Activated T-helper 17 cell treated with anti-CD3 and anti-CD28 coated beads, Interleukin-2, amount 50 U/mL, for 72 hours (primary cell): ENCODE data around the gene SMOC2. TPM values are rescaled to one million over a fixed set of nuclear protein-coding genes. Genes with fewer than 3 reads are reported as not detected.

Experiments
- ATAC-seq: fragments of 150-1000 bp; cut with Tn5 transposase; replicated peaks from 2 replicates; pipeline ENCODE4 v1.10.0; 2021; ENCODE audit warnings: mild to moderate bottlenecking, moderate library complexity
- H3K27ac Mint-ChIP-seq: one replicate; pipeline ENCODE4 v1.8.0; 2022; ENCODE audit warnings: mixed read lengths
- H3K27me3 Mint-ChIP-seq: one replicate; pipeline ENCODE4 v1.8.0; 2022; ENCODE audit warnings: mixed read lengths
- H3K36me3 Mint-ChIP-seq: one replicate; pipeline ENCODE4 v1.8.0; 2022; ENCODE audit warnings: low read depth, mild to moderate bottlenecking, mixed read lengths
- H3K4me1 Mint-ChIP-seq: one replicate; pipeline ENCODE4 v1.8.0; 2022; ENCODE audit warnings: mixed read lengths
- H3K4me3 Mint-ChIP-seq: one replicate; pipeline ENCODE4 v1.8.0; 2022; ENCODE audit warnings: mild to moderate bottlenecking, mixed read lengths
- H3K9me3 Mint-ChIP-seq: one replicate; pipeline ENCODE4 v1.8.0; 2022; ENCODE audit warnings: mixed read lengths
- total RNA-seq, 2 donors: library from RNA; stranded (reverse); gene quantifications; one replicate each; pipeline ENCODE4 v1.2.3, GENCODE V29; 2022

Gene SMOC2
- total RNA-seq, 2 donors from 2014 or later, result not detected

DNA sequence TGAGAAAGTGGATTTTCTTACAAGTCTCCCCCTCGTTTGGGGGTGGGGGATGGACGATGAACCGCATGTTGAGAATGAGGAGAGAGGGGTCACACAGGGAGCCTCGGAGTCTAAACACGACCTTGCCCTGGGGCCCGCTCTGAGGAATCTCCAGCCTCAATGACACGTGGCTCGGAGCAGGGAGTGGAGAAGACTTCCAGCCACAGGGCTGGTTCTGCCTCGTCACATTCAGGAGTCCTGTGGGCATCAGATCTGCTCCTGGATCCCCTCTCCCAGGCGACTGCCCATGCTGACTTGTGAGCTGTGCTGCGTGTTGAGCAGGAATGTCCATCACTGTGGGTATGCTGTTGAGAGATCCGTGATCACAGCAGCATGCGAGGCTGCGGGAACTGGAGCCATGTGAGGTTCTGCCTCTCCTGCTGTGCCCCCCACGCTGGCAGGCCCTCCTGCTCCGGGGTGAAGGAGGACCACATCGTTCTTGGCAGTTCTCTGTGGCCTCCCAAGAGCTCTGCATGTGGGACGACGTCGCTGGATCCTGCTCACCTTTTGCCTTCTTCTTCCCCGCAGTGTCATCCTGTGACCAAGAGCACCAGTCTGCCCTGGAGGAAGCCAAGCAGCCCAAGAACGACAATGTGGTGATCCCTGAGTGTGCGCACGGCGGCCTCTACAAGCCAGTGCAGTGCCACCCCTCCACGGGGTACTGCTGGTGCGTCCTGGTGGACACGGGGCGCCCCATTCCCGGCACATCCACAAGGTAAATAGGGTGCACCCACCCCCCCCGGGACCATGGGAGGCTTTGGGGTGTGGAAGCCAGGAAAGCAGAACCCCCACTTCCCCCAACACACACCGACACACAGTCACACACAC lies 157.5 kb downstream of the SMOC2 start:
- Mint-ChIP-seq H3K27me3 (peaks cover 23% of the 10 kb centered on the region), H3K4me3 (no peak overlapping the region), H3K4me1 (peaks cover 7% of the 10 kb centered on the region), H3K9me3 (peaks cover 5% of the 10 kb centered on the region), H3K27ac (no peak overlapping the region), H3K36me3 (no peaks in the 10 kb centered on the region)
- ATAC-seq, result no peak

- Mint-ChIP-seq H3K27me3 (peaks cover 24% of the 10 kb centered on the region), H3K27ac (no peak overlapping the region), H3K4me3 (no peak overlapping the region), H3K36me3 (no peaks in the 10 kb centered on the region), H3K9me3 (peaks cover 5% of the 10 kb centered on the region), H3K4me1 (peaks cover 7% of the 10 kb centered on the region)
- ATAC-seq, result no peak
Measured at GRCh38 chr6:168599118-168599494, 158.1 kb downstream of the SMOC2 start.

DNA sequence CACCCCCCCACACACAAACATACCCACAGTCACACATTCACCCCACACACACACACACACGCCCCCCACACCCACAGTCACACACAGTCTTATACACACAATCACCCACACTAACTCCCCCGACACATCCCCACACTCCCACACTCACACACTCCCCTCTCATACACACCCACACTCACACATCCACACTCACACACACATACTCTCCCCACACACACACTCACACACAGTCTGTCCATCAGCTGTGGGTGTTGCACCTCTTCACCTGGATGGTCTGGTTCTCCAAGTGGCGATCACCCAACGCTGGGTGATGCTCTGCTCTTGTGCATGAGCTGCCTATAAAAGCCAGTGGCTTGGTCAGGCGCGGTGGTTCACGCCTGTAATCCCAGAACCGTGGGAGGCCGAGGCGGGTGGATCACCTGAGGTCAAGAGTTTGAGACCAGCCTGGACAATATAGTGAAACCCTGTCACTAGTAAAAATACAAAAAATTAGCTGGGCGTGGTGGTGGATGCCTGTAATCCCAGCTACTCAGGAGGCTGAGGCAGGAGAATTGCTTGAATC lies 158.9 kb downstream of the SMOC2 start:
- peaks cover 5% of the 10 kb centered on the region for H3K9me3 Mint-ChIP-seq
- H3K27ac Mint-ChIP-seq, result no peak overlapping the region
- peaks cover 7% of the 10 kb centered on the region for H3K4me1 Mint-ChIP-seq
- H3K27me3 Mint-ChIP-seq, result peaks cover 24% of the 10 kb centered on the region
- H3K36me3 Mint-ChIP-seq, result no peaks in the 10 kb centered on the region
- no peak overlapping the region for H3K4me3 Mint-ChIP-seq
- no peak for ATAC-seq

DNA sequence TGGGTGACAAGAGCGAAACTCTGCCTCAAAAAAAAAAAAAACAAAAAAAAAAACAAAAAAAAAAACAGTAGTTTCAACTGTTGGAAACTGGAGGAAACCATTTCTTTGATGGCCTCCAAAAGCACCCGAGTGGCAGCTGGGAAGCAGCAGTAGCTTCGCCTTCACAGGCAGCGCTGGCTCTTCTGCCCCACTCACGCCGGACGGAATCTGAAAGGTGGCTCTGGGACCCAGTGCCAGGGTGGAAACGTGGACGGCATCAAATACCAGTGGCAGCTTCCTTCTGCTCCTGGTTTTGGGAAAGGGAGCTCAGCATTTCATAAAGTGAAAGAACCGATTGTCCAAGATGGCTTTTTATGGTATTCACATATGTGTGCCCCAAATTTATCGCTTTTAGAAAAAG lies 159.4 kb downstream of the SMOC2 start:
- H3K9me3 Mint-ChIP-seq, result peaks cover 5% of the 10 kb centered on the region
- no peak for ATAC-seq
- peaks cover 7% of the 10 kb centered on the region for H3K4me1 Mint-ChIP-seq
- no peak overlapping the region for H3K27ac Mint-ChIP-seq
- no peaks in the 10 kb centered on the region for H3K36me3 Mint-ChIP-seq
- peaks cover 24% of the 10 kb centered on the region for H3K27me3 Mint-ChIP-seq
- no peak overlapping the region for H3K4me3 Mint-ChIP-seq

- no peak for ATAC-seq
- Mint-ChIP-seq H3K9me3 (peaks cover 5% of the 10 kb centered on the region), H3K4me3 (no peak overlapping the region)
Measured at GRCh38 chr6:168601111-168601510, 160.1 kb downstream of the SMOC2 start.

DNA sequence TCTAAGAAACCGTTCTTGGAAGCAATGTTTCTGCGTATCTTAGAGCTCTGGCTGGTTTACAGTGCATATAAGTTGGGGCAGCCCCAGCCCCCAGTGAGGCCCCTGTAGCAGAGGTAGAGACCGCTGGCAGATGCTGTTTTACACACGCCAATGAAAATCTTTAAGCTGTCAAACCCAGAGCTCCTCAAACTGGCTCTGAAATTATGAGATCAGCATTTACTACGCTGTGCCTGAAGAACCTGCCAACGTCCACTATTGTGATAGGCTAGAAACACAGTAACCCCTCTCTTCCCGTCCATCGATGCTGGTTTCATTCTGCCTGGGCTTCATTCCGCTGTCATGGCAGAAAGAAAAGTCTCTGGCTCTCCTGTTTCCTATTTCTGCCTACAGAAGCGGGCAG lies 160.6 kb downstream of the SMOC2 start:
- ATAC-seq, result no peak
- Mint-ChIP-seq H3K27me3 (peaks cover 24% of the 10 kb centered on the region), H3K4me1 (peaks cover 7% of the 10 kb centered on the region), H3K36me3 (no peaks in the 10 kb centered on the region), H3K9me3 (peaks cover 5% of the 10 kb centered on the region), H3K4me3 (no peak overlapping the region), H3K27ac (no peak overlapping the region)

More at GRCh38 chr6:168601111-168601510, 160.1 kb downstream of the SMOC2 start:
- Mint-ChIP-seq H3K36me3 (no peaks in the 10 kb centered on the region), H3K27me3 (peaks cover 24% of the 10 kb centered on the region), H3K4me1 (peaks cover 7% of the 10 kb centered on the region), H3K27ac (no peak overlapping the region)

- Mint-ChIP-seq H3K36me3 (no peaks in the 10 kb centered on the region), H3K9me3 (peaks cover 5% of the 10 kb centered on the region), H3K27ac (no peak overlapping the region), H3K27me3 (peaks cover 23% of the 10 kb centered on the region), H3K4me1 (peaks cover 7% of the 10 kb centered on the region), H3K4me3 (no peak overlapping the region)
- no peak for ATAC-seq
Measured at GRCh38 chr6:168602576-168602975, 161.6 kb downstream of the SMOC2 start.

DNA sequence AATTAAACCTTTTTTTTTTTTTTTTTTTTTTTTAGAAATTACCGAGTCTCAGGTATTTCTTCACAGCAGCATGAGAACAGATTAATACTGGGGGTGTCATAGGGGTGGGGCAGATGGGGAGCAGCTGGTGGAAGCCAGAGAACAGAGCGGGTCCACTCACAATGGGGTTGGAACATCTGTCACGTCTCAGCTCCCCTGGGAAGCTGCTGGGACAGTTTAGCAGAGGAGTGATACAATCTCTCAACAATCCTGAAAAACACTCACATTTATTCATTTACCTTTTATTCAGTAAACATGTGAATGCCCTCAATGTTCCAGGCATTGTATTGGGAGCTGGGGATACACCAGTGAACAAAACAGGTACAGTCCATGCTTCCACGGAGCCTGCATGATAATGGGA lies 162.2 kb downstream of the SMOC2 start:
- no peak for ATAC-seq
- Mint-ChIP-seq H3K36me3 (no peaks in the 10 kb centered on the region), H3K4me3 (no peak overlapping the region), H3K27ac (no peak overlapping the region), H3K4me1 (peaks cover 7% of the 10 kb centered on the region), H3K27me3 (peaks cover 21% of the 10 kb centered on the region), H3K9me3 (peaks cover 5% of the 10 kb centered on the region)

DNA sequence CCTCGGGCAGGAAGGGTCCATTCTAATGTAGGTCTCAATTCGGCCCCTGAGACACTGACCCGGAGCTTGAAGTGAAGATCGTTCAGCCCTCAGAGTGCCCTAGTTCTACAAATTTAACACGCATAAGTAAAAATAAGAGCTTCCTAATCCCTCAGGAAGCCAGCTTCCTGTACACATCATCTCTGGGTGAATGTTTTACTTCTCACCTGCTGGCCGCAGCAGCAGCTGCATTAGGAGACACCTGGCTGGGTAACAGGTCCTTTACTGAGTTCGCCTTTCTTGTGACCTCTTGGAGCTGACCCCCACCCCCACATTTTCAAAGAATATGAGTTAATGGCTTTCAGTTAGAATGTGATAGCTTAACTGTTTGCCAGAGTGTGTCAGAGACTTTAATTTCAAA lies 165.0 kb downstream of the SMOC2 start:
- Mint-ChIP-seq H3K4me3 (no peak overlapping the region), H3K9me3 (no peaks in the 10 kb centered on the region)

GRCh38 chr6:168606722-168607121 lies 165.7 kb downstream of the SMOC2 start:
- H3K4me3 Mint-ChIP-seq, result no peak overlapping the region
- no peaks in the 10 kb centered on the region for H3K4me1 Mint-ChIP-seq
- H3K27ac Mint-ChIP-seq, result no peak overlapping the region
- H3K27me3 Mint-ChIP-seq, result peaks cover 10% of the 10 kb centered on the region
- H3K36me3 Mint-ChIP-seq, result no peaks in the 10 kb centered on the region
- ATAC-seq, result no peak
- H3K9me3 Mint-ChIP-seq, result no peaks in the 10 kb centered on the region

More for the DNA sequence above, 165.0 kb downstream of the SMOC2 start:
- Mint-ChIP-seq H3K27ac (no peak overlapping the region), H3K27me3 (peaks cover 10% of the 10 kb centered on the region), H3K36me3 (no peaks in the 10 kb centered on the region), H3K4me1 (no peaks in the 10 kb centered on the region)
- no peak for ATAC-seq

DNA sequence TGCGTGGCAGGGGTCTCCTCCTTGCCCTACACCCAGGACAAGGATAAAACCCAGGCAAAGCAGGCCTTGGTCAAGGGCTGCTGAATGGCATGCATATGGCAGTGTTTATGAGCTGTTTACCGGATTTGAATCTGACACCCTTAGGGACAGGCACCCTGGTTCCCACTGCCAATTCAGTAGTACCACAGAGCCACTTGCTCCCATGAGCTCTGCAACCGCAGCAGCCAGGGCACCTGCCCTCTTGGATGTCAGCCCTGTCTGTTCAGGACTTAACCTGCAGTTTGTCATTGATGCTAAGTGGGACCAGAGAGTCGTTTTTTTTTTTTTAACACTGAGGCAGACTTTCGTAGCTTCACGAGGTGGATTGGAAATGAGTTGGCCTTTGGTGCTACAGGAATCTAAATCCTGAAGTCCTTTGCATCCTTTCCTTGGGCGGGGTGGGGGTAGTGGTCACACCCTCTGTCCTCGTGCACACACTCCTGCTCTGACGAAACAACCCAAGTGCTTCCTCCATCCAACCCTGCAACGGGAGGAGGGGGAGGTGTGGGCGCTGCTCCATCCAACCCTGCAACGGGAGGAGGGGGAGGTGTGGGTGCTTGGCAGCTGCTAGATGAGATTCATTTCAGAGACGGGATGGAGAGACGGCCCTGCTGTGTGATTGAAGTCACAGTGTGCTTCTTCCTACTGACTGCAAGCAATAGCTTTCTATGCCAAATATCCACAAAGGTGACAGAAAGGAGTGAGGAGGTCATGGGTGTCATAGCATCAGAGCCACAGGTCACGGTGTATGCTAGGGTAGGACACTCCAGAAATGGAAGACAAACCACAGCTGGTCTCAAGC lies 166.5 kb downstream of the SMOC2 start:
- H3K4me3 Mint-ChIP-seq, result no peak overlapping the region
- H3K9me3 Mint-ChIP-seq, result no peaks in the 10 kb centered on the region
- ATAC-seq, result no peak
- no peak overlapping the region for H3K27ac Mint-ChIP-seq
- H3K36me3 Mint-ChIP-seq, result no peaks in the 10 kb centered on the region
- peaks cover 5% of the 10 kb centered on the region for H3K27me3 Mint-ChIP-seq
- H3K4me1 Mint-ChIP-seq, result no peaks in the 10 kb centered on the region

DNA sequence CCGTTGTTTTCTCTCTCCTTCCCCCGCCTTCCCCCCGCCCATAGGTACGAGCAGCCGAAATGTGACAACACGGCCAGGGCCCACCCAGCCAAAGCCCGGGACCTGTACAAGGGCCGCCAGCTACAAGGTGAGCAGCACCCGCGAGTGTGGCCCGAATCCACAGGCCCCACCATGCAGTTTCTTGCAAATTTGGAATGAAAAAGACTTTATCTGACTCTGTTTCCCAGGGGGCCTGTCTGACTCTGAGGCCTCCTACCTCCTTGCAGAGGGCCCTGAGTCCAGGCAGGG lies 167.1 kb downstream of the SMOC2 start:
- Mint-ChIP-seq H3K4me3 (no peak overlapping the region), H3K4me1 (no peaks in the 10 kb centered on the region), H3K36me3 (no peaks in the 10 kb centered on the region), H3K9me3 (no peaks in the 10 kb centered on the region), H3K27me3 (peaks cover 4% of the 10 kb centered on the region), H3K27ac (no peak overlapping the region)
- ATAC-seq, result no peak

DNA sequence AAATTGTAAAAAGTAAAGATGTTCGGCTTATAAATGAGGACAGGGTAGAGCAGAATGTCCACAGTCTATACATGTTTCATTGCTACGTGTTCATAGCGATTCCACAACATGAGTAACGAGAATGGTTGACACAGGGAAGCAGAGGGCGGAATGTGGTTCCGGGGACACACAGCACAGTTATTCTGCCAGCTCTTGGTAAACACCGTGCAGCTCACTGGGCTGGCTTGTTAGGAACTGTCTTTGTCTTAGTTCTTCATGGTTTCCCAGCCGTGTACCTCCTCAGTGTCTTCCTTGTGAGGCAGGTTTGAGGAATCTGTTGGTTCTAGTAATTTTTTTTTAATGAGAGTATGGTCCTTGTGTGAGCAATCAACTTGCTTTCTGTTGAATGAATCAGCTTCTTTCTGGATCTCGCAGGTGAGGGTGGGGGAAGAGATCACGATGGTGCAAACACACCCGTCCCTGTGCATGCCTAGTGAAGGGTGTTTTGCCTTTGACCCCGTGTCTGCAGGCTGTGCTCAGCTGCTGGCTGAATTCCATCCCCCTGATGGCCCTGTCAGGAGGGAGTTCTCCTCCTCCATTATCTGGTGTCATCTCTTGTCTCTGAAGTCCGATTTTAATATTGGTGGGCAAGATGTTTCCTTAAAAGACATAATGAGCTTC lies 168.2 kb downstream of the SMOC2 start:
- H3K4me1 Mint-ChIP-seq, result no peaks in the 10 kb centered on the region
- H3K36me3 Mint-ChIP-seq, result no peaks in the 10 kb centered on the region
- no peak overlapping the region for H3K27ac Mint-ChIP-seq
- ATAC-seq, result no peak
- no peak overlapping the region for H3K4me3 Mint-ChIP-seq
- no peaks in the 10 kb centered on the region for H3K27me3 Mint-ChIP-seq
- H3K9me3 Mint-ChIP-seq, result no peaks in the 10 kb centered on the region

DNA sequence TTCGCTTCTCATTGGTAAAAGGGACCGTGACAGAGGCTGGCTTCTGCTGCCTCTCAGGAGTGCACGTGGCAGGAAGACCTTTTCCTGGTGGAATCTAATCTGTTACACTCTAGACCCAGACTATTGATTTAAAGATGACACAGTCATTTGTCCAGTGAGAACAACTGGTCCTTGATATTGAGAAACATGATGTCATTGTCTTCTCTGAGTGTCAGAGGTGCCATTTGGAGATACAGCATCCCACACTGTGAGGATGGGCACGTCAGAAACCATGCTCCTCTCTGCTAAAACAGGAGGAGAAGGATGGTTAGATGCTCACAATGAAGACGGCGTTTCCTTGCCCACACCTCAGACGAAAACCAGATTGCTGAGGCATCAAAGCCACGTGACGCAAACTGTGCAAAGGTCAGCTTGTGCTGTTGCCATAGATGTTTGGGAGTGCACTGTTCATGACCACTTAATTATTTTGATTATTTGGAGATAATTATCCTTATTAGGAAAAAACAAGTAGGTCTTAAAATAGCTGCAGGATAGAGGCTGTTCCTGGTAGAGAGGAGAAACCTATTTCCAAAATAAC lies 169.0 kb downstream of the SMOC2 start:
- Mint-ChIP-seq H3K27me3 (no peaks in the 10 kb centered on the region), H3K36me3 (no peaks in the 10 kb centered on the region), H3K27ac (no peak overlapping the region), H3K4me1 (no peaks in the 10 kb centered on the region), H3K4me3 (no peak overlapping the region), H3K9me3 (no peaks in the 10 kb centered on the region)
- no peak for ATAC-seq
